Stimulated activated CD8-positive, alpha-beta memory T cell treated with anti-CD3 and anti-CD28 coated beads, Interleukin-15, amount 100 ng/mL, for 4 hours (primary cell): ENCODE measurements around the gene ABL1.

Source experiments
- DNase-seq, 2 donors: peaks; one replicate each; pipeline ENCODE4 v3.0.0-alpha.2; 2020; ENCODE audit warnings: low read depth in 2 of 2

ABL1 gene

DNA sequence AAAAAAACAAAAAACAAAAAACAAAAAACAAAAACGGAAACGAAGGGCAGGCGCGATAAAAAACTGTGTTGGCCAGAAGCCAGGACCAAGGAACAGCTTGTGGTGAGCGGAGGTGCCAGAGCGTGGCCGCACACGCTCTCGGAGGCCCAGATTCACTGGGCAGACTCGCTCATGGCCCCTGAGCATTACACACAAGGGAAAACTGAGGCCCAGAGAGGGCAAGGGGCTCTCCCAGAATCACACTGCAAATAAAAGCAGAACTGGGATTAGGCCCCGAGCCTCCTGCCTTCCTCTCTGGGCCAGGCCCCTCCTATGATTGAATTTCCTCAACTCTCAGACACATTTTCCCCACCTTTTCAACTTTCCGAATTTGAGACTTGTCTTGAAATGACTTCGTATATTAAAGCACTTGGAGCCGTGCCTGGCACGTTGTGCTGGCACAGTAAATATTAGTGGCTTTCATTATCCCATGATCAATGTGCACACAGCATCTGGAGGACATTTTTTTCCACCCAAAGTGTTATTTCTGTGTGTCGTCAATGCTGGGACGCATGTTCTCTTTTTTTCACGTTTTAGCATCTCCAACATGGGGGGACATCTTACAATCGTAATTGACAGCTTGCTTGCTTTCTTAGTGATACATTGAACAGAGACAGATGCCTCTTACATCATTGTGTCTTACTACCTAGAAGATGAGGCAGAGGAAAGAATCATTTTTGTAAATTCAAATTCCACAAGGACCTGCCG lies 96.6 kb downstream of the ABL1 start:
- no peak for DNase-seq

- DNase-seq = no peak
Measured at GRCh38 chr9:130932255-130933079, 97.4 kb downstream of the ABL1 start.

DNA sequence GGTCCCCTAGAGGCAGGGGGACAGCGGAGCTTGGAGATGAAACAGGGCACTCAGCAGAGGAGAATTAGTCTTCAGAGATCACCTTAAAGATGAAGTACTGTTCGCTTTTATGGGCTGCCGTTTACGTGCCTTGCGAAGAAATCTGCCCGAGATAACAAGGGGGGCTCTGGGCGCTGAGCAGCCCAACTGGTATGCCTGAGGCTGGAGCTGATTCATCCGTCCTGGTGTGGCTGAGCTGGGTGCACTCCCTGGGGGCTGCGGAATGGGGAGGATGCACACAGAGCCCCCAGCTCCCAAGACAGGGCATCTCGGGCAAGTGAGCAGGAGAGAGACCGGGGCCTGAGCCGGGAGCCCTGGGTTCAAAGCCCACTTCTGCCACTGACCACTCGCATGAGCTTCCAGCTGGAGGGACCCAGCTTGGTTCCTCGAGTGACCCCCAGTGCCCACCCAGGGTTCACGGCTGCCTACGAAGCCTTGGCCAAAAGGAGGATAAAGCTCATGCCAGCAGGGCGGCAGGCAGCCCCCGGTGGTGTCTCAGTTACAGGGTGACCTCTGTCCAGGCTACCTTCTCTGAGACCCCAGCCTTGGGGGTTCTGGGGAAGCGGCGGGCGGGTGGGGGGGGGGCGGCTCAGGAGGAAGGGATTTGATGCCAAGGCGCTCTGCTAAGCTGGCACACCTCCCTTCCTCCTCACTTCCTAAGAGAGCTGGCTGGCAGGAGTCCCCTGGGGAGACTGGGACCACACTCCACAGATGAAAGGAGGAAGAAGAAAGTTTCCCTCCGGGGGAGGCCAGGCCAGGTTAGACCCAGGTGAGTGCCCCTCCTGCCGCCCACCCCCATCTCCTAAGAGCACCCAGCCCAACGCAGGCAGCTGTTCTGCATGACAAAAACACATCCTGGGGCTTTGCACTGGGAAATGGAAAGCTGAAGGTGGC lies 98.3 kb downstream of the ABL1 start:
- DNase-seq = no peak

DNA sequence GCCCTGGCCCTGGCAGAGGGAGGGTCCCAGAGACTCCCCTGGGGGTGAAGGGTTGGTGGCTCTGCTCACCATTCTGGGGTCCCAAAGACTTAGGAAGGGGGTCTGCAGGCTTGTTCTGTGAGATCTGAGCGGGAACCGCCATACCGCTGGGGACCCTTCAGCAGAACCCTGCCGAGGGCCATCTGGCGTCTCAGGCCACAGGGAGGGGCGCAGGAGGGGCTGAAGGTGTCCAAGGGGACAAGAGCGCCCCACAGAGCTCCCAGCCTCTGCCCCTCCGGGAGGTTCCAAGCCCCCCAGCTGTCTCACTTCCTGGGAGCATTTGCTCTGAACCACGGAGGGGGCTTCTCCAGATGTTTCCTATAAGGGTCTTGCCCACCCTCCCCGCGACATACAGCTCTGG lies 99.2 kb downstream of the ABL1 start:
- DNase-seq = no peak

GRCh38 chr9:130934702-130935647 lies 99.9 kb downstream of the ABL1 start:
- DNase-seq = no peak

DNA sequence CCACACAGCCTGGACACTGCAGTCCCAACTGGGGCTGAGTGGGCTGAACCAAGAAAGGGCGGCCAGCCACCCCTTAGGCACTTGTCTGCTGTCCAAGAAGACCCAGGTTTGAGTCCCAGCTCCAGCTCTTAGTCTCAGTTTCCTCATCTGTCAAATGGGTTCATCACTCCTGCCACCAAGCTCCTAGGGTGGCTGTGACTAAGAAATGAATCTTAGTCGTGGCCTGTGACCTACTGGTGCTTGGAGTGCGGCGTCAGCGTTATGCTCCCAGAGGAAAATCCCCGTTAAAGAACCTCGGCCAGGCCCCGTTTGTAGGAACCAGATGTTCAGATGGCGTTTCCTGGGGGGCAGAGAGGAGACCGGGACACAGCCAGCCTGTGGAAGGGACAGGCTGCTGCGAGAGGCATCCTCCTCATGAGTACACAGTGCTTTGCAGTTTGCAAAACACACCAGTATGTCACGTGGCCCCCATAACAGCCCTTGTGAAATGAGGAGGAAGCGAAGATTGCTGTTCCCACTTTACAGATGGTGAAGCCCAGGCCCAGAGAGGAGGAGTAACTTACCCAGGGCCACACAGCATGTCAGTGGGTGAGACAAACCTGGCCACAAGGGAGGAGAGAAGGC lies 100.7 kb downstream of the ABL1 start:
- DNase-seq = no peak

- no peak for DNase-seq
Measured at GRCh38 chr9:130936285-130937117, 101.4 kb downstream of the ABL1 start.
